Islet precursor cell (in vitro differentiated cells): ENCODE data around the gene CYP2D6.
"Not testable (repeated sequence)": the region's sequence is repeated elsewhere in the genome, so short reads cannot be mapped to it uniquely, and the experiment has no call there.

Experiments used
- DNase-seq: peaks from one replicate; pipeline ENCODE4 v3.0.0-alpha.2; 2018

CYP2D6 gene

DNA sequence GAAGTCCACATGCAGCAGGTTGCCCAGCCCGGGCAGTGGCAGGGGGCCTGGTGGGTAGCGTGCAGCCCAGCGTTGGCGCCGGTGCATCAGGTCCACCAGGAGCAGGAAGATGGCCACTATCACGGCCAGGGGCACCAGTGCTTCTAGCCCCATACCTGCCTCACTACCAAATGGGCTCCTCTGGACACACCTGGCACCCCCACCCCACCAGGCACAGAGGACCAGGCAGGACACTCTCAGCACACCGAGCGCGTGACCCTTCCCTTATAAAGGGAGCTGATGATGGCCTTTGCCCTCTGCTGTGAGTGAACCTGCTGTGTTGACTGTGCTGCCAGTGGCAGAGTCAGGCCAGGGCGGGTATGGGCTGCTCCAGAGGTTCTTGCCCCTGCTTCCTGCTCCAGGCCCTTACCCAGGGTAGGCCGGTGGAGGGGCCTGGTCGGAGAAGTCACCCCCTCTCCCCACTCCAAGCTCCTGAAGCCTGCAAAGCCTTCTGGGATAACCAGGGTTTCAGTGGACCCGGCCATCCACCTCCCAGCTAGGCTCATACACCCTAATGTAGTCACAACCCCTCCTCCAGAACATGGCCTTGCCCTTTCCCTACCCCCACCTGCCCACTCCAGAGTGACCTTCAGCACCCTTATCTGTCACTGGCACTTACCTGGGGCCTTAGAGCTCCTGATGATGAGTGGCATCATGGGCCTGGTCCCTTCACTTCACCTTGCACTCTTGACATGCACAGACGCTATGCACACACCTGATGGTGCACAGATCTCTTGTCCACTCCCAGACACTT, at the start of gene CYP2D6:
TSS of gene CYP2D6 (minus strand) at position 172 of the 793 bp plus-strand sequence. CDS start at position 153, 19 bp downstream.
- DNase-seq = not testable (repeated sequence)

DNA sequence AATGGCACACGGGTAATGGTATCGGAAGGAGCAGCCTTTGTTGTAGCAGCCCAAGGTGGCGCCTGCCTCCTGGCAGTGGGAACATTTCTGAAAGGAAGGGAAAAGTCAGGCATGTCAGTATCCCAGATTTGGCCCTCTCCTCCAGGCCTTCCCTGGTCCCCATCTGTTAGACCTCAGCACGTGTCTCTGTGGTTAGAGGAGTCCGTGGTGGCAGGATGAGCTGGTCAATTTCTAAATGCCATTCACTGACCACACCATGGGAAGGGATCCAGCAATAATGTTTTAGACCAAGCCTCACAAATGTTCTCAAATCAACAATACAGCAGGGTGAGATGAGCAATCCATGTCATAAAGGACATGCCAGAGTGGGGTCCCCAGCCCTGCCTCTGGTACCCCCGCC, 49.0 kb upstream of the CYP2D6 start:
- DNase-seq = no peak

DNA sequence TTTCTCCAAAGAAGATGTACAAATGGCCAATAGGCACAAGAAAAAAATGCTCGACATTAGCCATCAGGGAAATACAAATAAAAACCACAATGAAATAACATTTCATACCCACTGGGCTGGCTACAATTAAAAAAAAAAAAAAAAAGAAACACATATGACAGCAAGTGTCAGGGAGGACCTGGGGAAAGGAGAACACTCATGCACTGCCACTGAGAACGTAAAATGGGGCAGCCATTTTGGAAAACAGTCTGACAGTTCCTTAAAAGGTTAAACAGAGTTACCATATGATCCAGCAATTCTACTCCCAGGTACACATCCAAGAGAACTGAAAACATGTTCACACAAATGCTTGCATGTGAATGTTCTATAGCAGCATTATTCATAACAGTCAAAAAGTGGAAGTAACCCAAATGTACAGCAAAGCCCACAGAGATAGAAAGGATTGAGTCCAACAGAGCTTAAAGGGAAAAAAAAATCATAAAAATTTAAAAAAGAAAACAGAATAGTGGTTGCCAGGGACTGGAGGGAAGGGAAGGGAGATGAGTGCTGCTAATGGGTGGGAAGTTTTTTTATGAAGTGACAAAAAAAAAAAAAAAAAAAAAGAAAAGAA, 48.4 kb upstream of the CYP2D6 start:
- DNase-seq = no peak

DNA sequence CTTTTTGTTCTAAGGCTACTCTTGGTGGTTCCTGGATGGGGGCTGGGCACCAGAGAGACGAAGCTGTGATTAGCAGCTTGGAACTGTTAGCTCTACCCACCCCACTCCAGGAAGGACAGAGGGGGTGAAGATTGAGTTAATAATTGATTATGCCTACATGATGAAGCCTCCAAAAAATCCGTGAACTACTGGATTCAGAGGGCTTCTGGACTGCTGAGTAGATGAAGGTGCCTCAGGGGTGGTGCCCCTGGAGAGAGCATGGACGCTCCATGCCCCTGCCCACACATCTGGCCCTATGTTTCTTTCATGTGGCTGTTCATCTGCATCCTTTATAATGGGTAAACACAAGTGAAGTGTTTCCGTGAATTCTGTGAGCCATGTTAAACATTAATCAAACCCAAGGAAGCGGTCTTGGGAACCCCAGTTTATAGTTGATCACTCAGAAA, 47.3 kb upstream of the CYP2D6 start:
- DNase-seq = no peak

DNA sequence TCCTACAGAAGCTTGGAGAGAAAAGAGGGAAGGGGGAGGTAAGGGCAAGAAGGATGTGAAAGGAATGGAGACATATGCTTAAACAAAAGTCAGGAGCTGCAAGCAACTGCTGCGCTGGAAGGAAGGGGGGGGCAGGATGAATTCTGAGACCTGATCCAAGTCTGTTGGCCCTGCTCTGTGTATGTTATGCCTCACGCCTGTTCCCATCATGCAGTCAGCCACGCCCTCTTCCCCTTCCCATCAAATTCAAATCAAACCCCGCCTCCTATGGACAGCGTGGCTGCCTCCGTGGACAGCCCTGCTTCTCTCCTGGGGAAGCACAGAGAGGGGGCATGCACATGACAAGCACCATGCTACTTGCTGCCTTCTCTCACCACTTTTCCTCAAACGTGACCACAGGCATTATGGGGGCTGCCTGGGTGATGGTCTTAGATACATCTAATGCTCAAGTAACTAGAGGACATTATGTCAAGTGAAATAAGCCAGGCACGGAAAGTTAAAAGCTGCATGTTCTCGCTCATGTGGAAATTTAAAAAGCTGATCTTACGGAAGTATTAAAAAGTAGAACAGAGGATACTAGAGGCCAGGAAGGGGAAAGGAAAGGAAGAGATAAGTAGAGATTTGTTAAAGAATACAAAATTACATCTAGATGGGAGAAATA, 45.8 kb upstream of the CYP2D6 start:
- no peak for DNase-seq

DNA sequence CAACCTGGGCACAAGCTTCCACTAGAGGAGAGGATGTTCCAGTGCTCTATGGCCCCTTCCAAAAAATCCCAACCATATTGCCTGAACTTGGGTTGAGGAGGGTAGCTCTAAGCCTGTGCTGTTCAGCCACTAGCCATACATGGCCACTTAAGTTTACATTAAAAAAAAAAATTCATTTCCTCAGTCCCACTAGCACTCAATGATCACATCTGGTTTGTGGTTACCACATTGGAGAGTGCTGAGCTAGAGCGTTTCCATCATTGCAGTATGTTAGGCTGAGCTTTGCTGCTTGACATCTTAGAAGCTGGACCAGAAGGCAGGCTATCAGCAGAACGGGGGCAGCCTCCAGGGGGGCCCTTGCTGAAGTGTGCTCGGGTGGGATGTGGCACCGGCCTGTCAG, 43.5 kb upstream of the CYP2D6 start:
- DNase-seq = no peak

DNA sequence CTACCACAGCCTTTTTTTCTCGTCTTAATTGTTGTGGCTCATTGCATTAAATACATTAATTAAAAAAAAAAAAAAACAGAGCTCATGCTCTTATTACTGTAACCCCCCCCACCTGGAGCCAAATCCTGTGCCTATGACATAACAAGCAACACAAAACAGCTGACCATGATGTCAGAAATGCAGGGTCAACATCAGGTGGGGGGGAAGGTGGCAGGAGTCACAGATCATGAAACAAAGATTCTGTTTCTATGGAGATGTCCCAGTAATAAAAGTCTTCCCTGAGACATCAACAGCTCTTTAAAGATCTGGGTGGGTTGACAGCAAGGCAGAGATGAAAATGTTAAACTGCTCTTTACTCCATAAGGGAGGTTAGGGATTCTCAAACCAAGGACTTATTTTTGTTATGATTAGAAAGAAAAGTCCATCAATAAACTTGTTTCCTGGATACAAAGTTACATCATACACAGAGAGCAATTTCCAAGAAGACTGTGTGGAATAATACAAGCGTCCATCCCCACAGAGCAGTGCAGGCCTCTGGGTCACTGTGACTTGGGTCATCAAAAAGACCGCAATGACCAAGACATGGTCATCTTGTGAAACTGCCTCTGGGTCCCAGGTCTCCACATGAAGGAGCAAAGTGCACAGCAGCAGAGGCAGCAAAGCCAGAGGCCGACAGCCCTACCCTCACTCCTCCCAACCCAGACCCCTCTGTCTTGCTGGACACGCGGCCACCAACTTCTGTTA, 42.7 kb upstream of the CYP2D6 start:
- no peak for DNase-seq

DNA sequence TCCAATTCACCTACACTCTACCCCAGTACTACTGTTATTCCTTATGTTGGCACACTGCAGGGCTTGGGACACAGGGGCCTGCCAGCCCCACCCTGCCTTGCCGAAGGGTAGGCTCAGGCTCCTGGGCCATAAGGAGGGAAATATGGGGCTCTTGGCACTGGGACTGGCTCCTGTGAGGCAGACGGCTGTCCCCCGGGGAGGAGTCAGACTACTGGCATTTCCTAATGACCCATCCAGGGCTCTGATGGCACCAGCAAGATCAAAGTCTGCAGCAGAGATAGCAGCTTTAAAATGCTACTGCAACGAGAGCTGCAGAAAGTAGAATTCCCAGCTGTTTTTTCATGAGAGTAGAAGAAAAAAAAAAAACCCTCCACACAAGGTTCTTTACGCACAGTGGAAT, 42.2 kb upstream of the CYP2D6 start:
- DNase-seq = peak; percentile 89

DNA sequence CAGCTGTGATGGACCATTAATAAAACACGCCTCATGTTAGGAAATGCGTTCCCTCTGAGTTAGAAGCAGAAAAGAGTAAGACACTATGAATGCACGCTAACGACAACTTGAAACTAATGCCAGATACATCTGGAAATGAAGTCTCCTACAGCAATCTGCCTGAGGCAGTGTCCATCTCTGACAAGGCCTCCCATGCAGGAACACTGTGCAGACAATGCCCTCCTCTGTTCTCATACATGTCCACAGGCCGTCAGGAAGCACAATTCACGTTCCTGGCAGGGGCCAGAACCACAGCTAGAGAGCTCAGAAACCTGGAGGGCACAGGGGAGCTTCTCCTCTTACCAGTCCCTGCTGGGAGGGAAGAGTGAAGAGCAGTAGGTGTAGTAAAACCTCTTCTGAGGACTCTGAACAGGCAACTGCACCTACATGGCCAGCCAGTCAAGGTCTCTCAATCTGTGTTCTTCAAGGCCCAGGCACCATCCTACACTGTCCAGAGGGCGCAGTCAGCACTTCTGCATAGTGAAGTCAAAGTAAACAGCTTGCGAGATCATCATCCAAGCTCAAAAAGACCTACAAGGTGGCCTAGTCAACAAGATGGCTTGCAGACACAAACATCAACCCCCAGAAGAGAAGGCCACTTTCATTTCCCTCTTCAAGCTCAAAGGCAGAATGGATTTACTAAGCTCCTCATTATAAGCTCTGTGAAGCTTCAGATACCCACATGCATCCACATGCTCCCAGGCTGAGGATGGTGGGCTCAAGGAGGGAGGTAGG, 41.5 kb upstream of the CYP2D6 start:
- DNase-seq = peak; percentile 97

DNA sequence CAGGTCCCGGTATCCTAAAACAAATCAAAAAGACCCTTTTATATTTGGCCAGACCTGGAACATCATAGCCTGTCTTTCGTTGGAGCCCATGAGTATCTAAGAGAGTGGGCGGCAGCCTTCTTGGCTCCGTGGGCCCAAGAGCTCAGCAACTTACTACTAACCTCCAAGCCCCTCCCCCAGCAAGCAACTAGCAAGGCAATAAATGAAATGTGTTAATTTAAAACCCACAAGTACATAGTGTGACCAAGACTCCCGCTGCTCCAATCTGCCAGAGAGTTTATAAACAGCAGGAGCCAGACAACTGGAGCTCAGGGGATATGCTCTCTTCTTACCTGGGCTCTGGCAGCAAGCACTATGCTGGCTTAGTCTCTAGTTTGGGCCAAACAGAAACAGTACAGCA, 40.8 kb upstream of the CYP2D6 start:
- no peak for DNase-seq

DNA sequence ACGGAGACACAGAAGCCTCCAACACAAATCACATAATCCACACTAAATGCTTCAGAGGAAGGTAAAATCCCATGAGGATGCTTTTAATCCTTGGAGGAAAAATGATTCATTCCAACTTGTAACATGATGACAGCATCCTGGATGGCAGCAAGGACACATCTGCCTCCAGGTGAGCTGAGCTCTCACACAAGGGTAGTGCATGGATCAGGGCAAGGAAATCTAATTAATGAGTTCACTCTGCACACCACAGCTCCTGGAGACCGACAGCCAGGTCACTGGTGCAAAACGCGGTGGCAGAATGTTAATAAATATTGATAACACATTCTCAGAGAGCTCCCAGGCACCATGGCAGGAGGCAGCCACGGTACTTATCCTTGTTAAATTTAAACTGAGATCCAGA, 40.3 kb upstream of the CYP2D6 start:
- DNase-seq = no peak

DNA sequence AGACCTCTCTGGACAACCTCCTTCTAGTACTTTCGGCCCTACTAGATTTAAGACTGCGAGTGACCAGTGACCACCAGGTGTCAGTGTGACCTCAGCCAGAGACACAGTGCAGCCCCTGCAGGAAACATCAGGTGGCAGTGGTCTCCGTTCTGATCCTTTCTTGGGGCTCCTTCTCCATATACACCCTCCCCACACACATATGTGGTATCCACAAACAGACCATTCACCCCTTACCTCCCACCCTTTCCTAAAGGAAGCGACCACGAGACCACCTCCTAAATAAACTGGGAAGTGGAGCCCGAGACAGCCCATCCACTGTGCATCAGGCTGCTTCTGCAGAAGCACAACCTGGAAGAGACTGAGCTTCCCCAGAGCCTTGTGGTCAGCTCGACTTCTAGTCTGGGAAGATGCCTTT, 38.5 kb upstream of the CYP2D6 start:
- DNase-seq = peak; percentile 89

DNA sequence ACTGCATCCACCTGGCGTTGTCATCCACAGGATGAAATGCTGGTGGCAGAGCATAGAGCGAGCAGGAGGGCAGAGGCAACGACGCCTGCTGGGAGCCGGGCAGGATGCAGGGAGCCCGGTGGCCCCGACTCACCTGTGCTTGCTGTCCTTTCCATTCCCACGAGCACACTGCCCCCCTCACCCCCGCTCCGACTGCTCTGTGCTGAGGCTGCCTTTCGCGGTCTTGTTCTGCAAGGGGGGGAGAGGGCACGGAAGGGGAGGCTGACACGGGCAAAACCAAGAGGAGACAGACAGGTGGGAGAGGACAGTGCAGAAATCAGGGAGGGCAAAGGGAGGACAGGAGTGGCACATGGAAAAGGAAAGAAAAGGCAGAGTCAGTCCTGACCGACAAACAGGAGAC, 37.9 kb upstream of the CYP2D6 start:
- DNase-seq = peak; percentile 42

DNA sequence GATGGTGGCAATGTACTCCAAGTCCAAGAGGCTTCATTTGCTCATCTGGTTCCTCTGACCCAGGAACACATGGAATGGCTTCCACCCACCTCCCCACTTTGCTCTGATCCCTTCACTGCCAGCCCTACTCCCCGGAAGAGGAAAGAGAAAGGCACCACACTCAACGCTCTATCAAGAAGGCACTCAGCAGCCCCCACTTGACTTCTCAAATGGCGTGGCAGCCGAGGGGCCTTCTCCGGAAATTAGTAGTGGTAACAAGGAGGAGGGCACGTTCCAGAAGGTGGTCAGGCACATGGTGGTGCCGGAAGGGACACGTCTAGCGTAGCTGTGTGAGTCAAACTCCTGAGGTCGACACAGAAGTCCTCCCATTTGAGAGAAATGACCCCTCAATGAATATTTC, 36.5 kb upstream of the CYP2D6 start:
- no peak for DNase-seq

DNA sequence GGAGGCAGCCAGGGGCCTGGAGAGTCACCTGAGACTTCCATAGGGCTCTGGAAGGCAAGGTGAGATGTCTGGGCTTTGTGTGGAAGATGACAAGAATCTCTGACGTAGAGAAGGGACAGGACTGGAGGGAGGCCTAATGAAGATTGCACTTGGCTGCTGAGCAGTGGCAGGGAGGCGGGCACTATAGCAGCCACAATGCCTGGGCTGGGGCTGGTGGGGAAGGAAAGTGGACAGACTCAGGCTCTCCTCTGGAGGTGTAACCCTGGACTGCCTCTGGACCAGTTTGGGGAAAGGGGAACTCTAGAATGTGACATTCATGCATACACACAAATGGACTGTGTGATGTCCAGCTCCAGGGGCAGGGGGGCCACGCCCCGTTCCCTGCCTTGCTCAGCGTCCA, 34.3 kb upstream of the CYP2D6 start:
- no peak for DNase-seq

DNA sequence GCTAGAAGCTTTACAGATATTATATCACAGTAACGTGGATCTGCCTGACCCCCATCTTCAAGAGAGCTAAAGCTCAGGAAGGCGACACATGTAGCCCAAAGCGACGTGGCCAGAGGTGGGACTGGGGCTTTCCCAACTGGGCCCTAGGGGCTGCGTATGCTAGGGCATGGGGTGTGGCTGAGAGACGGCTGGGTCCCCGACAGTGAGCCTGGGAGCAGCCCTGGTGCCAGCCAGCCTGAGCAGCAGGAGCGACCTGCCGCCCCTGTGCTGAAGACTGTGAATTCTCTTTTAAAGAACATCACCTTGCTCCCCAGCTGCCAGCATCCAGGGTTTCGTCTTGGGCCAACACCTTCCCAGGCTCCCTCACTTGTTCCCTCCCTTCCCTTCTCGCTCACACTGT, 32.9 kb upstream of the CYP2D6 start:
- DNase-seq = no peak

DNA sequence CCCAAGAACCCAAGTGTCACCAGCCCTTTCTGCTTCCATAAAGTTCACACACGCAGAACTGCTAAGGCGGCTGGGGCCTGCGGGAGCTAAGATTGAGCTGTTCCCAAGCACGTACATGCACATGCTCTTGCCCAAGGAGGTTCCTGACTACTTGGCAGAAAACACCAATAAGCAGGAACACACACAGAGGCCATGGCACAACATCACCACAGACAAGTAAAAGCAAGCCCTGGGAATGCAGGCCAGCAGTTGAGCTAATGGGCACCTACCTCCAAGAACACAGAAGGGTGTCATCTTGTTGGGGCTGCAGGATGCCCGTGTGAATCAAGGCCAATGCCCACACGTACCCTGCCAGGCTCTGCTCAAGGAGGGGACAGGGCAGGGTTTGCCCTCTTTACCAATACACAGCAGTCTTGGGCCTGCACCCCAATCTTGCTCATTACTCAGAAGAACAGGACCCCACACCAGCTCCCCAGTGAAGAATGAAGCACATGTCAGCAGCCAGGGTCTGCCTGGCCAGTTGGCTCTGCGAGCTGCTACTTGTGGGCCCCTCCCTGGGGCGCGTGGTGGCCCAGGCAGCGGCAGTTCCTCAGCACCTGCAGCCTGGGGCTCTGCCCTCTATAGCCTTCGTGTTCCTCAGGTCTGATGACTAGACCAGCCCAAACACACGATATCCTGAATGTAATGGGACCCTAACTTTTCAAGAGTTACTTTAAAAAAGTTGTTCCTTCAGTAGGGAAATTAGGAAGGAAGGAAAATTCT, 32.3 kb upstream of the CYP2D6 start:
- no peak for DNase-seq

DNA sequence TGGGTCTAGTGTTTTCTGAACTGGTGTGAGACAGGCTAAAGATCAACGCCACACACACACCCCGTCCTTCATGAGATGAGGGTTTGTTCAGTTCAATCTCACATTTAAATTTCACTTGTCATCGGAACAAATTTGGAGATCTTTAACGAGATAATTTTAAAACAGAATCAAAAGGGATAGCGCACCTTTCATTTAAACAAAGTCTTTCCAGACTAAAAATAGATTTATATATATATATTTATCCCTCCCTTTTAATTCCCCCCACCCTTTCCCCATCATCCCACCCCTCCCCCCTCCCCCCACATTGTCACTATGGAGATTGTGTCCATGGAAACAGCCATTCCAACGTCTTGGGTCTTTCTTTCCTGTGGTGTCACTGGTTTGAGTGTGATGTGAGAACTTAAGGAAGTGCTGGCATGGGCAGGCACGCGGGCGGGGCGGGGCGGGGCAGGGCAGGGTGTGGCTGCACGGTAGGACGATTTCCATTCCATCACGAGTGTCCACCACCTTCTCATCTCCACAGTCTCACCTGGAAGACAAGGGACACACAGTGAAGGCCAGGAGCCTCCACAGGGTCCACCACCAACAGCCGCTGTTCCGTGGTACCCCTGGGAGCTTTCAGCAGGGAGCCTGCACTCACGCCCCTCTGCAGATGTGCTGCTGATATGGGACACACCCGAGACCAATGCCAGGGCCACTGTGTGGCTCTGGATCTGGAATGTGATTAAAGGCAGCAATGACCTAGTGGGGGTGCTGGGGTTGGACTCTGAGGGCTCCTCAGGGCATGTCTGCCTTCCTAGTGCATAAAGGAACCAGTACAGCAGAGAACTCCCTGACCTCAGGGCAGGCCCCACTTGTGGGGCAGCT, 30.5 kb upstream of the CYP2D6 start:
- DNase-seq = no peak

DNA sequence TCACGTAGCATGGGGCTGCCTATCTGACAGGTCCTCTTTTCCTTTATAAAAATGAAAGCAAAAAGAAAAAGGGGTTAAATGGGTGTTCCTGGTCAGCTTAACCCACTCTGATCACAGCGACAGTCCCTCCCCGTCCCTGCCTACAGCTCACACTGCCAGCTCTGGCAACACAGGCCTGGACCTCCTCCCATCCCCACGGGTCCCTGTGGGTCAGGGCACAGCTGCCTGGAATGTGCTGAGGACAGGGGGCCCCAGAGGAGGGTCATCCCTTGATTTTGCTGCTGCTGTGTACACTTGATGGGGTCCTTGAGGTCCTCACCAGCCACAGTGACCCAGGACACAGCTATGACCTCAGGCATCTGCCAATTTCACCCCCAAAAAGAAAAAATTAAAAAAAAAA, 29.6 kb upstream of the CYP2D6 start:
- no peak for DNase-seq

DNA sequence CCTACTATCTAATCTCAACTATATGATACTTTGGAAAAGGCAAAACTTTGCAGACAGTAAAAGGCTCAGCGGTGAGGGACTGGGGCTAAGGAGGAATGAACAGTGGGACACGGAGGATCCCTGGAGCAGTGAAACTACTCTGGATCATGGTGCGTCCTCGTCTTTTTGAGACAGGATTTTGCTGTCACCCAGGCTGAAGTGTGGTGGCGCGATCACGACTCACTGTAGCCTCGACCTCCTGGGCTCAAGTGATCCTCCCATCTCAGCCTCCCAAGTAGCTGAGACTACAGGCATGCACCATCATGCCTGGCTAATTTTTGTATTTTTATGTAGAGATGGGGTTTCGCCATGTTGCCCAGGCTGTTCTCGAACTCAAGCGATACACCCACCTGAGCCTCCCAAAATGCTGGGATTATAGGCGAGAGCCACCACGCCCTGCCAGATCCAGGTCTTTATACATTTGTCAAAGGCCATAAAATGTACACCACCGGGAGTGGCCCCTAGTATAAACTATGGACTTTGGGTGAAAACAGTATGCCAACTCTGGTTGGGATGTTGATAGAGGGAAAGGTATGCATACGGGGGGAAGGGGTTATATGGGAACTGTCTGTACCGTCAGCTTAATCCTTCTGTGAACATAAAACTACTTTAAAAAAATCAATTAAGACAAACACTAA, 28.0 kb upstream of the CYP2D6 start:
- DNase-seq = no peak
